Lung microvascular endothelial cell (primary cell): Measurements from ENCODE around the gene LDAF1. TPM values are rescaled to one million over a fixed set of nuclear protein-coding genes. Genes with fewer than 3 reads are reported as not detected.
"Not testable (repeated sequence)": the region's sequence is repeated elsewhere in the genome, so short reads cannot be mapped to it uniquely, and the experiment has no call there.

Experiments used
- DNase-seq, 2 donors: peaks; one replicate each; pipeline versions ENCODE4 v3.0.0 to v3.0.0-alpha.2; 2010; ENCODE audit warnings: low read depth in 2 of 2
- total RNA-seq: library from RNA; depleted of rRNA; stranded (reverse); fragments of >200 nt; gene quantifications from 2 replicates; pipeline ENCODE4 v1.2.1, GENCODE V29; 2014

Gene LDAF1
- total RNA-seq: 2.0 and 9.4 TPM in 2 replicates

DNA sequence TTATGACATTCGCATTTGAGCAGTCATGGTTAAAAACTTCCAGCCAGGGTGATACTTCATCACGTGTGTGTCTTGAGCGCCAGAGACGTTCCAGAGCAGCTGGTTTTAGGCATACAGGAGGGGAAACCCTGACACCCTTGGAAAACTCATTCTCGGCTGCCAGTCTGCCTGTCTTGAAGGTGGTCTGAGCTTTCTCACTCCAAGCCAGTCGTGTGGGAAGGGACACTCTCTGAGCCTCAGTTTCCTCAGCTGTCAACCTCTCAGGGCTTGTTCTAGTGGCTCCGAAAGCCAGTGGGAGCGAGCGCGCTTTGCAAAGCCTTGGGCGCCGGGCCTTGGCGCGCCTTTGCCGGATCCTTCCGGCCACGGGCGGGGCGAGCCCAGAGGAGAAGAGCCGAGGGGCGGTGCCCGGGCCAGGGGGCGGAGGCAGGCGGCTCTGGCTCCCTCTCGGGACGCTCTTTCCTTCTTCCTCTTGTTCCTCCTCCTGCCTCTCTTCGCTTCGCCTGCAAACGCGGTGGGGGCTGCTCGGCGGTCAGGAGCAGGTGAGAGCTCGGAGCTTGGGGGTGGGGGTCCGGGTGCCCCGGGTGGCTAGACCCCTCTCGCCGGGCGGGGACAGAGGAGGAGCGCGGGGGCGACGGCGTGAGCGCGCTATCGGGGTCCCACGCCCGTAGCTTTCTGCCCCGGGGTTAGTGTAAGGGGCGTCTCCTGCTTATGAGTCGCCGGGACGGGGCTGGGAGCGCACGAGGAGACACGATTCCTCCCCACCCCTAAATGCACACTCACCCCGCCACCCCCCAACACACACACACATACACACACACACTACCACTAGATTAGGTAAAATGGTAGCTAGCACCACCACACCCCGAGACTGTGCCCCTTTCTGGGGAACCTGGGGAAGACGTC lies at the start of gene LDAF1:
LDAF1 (plus strand) TSS at position 467 of the 903 bp plus-strand sequence. CDS start 2,509 bp downstream, outside the sequence.
- peak in 1 of 2 donors; percentile 68 for DNase-seq

DNA sequence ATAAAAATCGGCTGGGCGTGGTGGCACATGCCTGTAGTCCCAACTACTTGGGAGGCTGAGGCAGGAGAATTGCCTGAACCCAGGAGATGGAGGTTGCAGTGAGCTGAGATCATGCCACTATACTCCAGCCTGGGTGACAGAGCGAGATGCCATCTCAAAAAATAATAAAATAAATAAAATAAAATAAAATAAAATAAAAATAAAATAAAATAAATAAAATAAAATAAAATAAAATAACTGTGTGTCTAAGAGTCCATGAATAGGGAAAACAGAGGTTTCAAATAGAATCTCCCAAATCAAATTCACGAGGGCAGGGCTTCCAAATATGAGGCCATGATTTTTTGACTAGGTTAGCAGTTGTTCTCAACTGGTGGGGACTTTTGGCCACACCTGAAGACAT lies 42.9 kb upstream of the LDAF1 start:
- not testable (repeated sequence) for DNase-seq

DNA sequence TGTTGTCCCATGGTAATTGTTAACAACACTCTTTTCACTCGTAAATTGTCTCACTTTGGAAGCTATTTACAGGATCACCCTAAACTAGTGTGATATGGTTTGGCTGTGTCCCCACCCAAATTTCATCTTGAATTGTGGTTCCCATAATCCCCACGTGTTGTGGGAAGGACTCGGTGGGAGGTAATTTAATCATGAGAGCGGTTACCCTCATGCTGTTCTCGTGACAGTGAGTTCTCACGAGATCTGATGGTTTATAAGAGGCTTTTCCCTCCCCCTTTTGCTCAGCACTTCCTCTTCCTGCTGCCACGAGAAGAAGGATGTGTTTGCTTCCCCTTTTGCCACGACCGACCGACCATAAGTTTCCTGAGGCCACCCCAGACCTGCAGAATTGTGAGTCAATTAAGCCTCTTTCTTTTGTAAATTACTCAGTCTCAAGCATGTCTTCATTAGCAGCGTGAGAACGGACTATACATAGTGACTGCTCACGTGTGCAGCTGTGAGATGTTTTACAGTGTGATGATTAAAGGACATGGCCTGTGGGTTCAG lies 42.3 kb upstream of the LDAF1 start:
- peak in 1 of 2 donors; percentile 51 for DNase-seq

DNA sequence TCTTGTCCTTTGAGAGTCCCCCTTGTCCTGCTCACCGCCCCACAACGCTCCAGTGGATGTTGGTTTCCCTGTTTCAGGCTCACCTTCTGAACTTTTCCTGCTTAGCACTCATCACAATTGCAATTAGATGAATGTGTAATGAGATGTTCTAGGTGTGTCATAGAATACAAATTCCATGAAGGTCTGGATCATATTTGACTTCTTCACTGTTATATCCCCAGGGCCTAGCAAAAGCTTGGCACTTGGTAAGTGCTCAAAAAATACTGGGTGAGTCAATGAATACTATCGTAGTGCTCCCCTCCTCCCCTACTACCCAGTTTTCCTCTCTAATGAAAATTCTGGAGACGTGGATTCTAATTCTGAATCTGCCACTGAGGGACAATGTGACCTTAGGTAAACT lies 40.9 kb upstream of the LDAF1 start:
- DNase-seq: no peak

DNA sequence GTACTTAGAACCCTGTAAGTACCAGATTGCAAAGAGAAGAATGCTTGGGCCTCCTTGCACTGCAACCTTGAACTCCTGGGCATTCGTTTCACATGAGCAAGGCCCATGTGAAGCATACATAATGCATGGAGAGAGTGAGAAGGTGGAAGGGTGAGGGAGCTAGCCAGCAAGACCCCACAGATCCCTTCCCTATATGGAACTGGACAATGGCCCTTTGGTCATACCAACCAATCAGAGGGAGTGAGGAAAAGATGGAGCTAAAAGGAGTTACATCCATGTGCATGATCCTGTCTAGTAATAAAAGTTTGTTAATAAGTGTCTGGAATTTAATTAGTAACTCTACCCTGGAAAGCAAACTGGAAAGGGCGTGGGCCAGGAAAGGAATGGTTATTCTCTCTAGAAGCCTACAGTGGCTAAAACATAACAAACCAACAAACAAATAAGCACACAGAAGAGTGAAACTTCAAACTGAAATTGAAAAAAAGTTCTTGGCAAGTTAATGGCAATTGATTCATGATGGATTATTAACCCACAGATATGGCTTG lies 37.4 kb upstream of the LDAF1 start:
- DNase-seq: no peak

DNA sequence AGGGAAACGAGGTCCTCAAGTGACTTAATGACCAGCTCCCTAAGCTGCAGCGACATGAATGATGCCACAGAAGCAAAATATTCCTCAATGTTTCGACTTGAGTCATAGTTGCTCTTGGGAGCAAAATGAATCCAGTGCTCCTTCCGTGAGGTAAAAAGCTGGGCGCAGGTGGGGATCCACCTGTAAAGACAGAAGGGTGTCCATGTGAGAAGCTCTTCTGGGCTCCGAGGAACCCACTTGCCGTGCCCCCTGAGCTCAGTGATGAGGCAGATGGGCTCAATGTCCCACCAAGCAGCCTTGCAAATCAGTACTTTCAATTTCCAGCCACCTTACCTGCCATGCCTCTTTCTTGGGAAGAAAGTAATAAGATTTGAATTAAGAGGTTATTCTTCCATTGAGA lies 33.3 kb upstream of the LDAF1 start:
- DNase-seq: no peak

DNA sequence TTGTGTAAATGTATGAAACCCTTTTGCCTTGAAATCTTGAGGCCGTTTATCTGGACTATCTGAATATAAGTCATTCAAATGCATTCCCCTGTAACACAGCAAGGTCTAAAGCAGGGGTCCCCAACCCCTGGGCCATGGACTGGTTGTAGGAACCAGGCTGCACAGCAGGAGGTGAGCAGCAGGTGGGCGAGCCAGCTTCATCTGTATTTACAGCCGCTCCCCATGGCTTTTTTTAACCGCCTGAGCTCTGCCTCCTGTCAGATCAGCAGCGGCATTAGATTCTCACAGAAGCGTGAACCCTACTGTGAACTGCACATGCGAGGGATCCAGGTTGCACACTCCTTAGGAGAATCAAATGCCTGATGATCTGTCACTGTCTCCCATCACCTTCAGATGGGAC lies 32.0 kb upstream of the LDAF1 start:
- no peak for DNase-seq

DNA sequence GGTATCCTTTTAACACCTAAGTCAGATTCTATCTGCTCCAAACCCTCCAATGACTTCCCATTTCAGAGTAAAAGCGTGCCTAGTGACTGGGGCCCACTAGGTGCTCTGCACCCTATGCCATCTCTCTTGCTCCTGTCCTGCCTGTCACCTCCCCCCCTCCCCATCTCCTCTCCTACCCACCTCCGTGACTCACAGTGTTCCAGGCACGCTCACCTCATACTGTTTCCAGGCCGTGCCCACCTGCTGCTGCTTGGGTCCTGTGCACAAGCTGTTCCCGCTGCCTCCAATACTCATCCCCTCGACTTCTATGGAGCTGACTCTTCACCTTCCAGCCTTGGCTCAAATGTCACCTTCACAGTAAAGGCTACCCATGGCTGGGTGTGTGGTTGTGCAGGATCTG lies 29.5 kb upstream of the LDAF1 start:
- DNase-seq: no peak

DNA sequence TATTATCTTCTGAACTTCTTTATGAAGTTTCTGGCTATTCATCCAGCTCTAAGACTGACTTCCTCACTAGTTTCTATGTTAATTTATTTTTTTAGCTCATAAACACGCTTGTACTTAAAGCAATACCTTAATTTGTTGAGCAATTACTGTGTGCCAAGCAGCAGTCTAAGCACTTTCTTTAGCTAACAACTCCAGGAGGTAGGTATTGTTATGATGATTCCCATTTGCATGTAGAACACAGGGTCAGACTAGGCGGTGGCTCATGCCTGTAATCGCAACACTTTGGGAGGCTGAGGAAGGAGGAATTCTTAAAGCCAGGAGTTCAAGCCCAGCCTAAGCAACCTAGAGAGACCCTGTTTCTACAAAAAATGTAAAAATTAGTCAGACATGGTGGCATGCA lies 27.7 kb upstream of the LDAF1 start:
- no peak for DNase-seq

DNA sequence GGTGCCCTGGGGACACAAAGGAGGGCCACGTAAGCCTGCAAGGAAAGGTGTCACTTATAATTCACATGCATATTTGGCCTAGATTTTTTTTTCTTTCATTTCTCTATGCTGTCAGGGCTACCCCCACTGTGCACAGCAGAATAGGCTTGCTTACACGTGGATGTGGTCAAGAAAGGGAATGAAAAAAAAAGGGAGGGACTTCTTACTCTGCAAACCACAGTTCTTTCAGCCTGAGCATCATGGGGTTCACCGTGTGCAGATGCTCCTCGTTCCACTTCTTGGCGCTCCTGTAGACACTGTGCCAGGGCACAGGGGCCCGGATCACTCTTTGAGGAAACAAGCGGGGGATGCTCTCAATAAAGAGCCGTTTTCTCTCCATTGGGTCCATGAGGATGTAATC lies 24.4 kb upstream of the LDAF1 start:
- no peak for DNase-seq

DNA sequence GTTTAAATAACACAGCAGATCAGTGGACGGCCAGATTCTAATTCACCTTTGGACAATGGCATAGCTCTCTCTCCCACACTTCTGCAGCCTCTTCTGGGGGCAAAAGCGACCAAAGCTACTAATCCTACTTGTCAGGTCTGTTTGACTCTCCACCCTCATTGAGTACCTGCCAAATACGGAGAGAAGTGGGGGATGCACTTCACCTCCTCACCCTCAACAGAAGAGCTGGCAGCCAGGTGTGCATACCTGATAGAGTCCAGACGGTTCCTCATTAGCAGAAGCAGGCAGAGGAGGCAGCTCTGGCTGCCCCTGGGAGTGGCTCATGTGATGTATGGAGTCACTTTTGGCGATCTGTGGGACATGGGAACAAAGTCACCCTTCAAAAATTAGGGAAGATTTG lies 12.7 kb upstream of the LDAF1 start:
- DNase-seq: no peak

DNA sequence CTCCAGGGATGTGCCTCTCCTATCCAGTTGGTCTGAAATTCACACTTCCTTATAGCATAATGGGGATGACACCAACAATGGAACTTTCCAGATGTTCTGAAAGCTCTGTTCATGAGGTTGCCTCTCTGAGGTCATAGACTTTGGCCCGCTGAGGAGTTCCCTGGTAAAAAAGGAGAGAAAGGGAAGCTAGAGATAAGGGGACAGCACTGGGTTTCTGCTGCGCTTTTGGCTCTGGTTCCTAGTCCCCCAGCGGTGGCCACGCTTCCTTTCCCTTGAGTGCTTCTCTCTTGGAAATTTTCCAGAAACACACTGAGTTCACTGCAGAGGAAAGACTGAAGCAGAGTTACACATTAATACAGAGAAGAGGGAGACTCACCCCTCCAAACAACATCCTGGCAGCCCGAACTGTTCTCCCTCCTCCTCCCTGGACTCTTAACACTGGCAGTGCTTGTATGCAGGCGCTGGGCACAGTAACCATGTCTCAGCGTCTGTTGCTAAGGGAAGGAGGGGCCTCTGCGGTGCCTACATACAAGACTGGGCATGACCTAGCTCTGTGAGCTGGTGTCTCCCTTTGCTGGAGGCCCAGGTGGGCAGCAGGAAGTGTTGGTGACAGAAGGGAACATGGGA lies 8.0 kb upstream of the LDAF1 start, which contains the start of gene DNAH3:
DNAH3 (minus strand) TSS at position 472 of the 627 bp plus-strand sequence. CDS start 527 bp downstream, outside the sequence.
- DNase-seq: no peak

DNA sequence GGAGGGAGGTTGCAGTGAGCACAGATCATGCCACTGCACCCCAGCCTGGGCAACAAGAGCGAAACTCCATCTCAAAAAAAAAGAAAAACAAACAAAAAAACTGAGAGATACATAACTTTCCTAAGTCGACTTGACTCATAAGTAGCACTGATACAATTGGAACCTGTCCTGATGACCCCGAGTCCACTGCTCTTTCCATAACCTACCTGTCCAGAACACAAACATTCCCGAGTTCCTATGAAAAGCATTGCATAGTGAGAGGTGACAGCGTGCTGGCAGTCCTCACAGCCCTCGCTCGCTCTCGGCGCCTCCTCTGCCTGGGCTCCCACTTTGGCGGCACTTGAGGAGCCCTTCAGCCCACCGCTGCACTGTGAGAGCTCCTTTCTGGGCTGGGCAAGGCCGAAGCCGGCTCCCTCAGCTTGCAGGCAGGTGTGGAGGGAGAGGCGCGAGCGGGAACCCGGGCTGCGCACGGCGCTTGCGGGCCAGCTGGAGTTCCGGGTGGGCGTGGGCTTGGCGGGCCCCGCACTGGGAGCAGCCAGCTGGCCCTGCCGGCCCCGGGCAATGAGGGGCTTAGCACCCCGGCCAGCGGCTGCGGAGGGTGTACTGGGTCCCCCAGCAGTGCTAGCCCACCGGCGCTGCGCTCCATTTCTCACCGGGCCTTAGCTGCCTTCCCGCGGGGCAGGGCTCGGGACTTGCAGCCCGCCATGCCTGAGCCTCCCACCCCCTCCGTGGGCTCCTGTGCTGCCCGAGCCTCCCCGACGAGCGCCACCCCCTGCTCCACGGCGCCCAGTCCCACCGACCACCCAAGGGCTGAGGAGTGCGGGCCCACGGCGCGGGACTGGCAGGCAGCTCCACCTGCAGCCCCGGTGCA lies 6.1 kb upstream of the LDAF1 start:
- not testable (repeated sequence) for DNase-seq

DNA sequence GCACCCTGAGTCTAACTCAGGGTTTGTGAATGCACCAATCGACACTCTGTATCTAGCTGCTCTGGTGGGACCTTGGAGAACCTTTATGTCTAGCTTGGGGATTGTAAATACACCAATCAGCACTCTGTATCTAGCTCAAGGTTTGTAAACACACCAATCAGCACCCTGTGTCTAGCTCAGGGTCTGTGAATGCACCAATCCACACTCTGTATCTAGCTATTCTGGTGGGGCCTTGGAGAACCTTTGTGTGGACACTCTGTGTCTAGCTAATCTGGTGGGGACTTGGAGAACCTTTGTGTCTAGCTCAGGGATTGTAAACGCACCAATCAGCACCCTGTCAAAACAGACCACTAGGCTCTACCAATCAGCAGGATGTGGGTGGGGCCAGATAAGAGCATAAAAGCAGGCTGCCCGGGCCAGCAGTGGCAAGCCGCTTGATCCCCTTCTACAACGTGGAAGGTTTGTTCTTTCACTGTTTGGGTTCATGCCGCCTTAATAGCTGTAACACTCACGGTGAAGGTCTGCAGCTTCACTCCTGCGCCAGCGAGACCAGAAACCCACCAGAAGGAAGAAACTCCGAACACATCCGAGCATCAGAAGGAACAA lies 5.2 kb upstream of the LDAF1 start:
- not testable (repeated sequence) for DNase-seq

DNA sequence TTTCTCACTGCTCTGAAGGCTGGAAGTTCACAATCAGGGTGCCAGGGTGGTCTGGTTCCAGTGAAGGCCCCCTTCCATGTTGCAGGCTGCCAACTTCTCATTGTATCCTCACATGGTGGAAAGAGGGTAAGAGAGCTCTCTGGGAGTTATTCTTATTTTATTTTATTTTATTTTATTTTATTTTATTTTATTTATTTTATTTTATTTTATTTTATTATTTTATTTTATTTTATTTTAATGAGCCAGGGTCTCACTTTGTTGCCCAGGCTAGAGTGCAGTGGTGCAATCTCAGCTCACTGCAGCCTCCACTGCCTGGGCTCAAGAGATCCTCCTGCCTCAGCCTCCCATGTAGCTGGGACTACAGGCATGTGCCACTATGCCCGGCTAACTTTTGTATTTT lies 2.5 kb upstream of the LDAF1 start:
- DNase-seq: not testable (repeated sequence)

DNA sequence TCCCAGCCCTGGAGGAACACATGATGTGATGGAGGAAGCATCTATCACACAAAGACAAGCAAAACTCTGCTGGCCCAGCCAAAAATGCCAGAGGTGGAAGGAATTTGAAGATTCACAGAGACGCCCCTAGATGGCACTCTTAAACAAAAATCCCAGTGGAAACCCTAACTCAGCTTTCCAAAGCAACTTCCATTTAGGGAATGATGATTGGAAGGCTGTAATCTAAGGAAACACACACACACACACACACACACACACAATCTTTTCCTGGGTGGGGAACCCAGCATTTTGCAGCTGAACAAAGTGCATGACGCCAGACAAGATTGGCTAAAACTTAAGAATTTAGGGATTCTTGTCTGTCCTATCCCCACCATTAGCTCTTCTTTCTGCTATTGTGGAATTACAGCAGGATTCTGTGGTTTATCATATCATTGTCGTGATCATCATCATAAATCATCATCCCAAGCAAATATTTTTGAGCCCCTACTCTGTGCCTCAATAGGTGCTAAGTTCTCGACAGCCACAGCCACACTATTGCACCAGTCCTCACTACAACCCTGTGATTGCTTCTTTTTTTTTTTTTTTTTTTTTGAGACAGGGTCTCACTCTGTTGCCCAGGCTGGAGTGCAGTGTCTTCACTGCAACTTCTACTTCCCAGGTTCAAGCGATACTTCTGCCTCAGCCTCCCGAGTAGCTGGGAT lies 1.6 kb upstream of the LDAF1 start:
- DNase-seq: peak; percentile 73 to 74

DNA sequence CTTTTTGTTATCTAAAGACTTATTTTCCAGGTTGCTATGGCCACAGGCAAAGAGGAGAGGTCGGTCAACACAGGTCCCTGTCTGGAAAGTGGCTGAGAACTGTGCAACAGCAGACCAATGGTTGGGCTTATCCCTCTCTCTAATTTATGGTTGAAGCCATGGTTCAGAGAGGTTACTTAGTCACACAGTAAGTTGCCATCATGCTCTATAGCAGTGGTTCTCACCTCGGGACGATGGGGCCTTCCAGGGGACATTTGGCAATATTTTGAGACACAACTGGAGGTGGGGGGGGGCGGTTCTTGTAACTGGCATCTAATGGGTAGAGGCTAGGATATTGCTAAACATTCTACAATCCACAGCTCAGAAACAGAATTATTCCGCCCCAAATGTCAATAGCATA lies 842 bp upstream of the LDAF1 start:
- DNase-seq: no peak

DNA sequence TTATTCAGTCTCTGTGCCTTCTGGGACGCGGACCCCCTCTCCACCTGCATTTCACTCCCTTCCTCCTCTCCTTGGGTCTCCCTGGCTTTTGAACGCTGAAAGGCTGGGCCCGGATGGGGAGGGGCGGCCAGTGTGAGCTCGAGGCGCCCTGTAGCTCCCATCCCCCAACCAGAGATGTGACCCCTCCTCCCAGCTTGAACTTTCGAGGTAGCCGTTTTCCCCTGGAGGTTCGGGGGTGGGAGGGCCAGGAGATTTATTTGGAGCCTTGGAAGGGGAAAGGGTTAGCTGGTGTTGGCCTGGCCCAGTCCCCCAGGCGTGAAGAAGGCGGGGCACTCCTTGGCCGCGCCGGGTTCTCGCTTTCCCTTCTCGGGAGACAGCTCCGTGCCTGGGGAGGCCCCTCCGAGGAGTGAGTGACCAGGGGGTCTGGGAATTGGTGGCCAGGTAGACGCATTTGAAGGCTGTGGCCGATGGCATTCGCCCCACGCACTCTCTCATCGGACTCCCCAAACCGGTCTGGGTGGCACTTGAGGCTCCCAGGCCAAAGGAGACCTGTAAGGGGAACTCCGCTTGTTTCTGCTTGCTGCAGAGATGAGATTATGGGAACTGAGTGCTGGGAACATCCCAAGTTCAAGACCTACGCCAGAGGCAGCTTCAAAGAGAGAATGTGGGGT lies 942 bp downstream of the LDAF1 start:
- peak in 1 of 2 donors; percentile 16 for DNase-seq

DNA sequence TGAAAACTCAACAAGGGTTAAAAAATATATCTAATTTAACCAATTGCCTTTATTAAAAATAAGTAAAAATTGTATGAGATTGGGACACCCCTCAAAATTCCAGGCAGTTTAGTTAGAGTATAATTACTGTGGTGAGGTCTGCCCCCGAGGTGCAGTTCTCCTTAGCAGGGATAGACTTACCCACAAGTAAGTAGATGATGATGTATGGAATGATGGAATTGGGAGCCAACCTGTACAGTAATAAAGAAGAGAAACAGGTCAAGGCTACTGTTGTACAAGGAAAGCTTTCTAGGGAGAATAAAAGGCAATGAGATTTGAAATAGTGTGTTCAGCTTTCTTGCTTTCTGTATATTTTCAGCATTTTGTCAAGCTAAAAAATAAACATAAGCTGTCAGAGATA lies 1.8 kb downstream of the LDAF1 start:
- no peak for DNase-seq

DNA sequence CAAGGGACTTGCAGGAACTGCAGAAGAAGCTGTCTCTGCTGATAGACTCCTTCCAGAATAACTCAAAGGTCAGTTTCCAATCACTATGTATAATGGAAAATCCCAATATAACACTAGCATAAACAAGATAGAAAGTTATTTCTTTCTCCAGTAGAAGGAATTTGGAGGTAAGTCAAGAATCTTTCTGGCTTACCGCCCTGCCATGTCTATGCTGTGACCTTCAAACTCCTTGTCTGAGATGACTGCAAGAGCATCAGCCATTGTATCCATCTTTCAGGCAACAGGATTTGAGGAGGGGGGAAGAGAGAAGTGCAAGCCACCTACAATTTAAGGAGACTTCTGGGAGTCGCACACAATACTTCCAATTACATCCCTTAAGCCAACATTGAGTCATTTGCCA lies 2.7 kb downstream of the LDAF1 start:
- no peak for DNase-seq
